Urinary bladder (tissue), 4 donors: Measurements from ENCODE around the gene CCDC88A. TPM values are rescaled to one million over a fixed set of nuclear protein-coding genes. Genes with fewer than 3 reads are reported as not detected.

ENCODE experiments used
- DNase-seq: peaks from one replicate; pipeline ENCODE4 v3.0.0-alpha.2; 2015; ENCODE audit errors: extremely low spot score
- H3K27ac ChIP-seq: one replicate; pipeline ENCODE4 v1.5.1; 2013; ENCODE audit warnings: low read depth, mild to moderate bottlenecking, moderate library complexity
- H3K36me3 ChIP-seq: one replicate; pipeline ENCODE4 v1.6.1; 2013; ENCODE audit warnings: mild to moderate bottlenecking, moderate library complexity; ENCODE audit not compliant: insufficient read depth
- H3K4me1 ChIP-seq: one replicate; pipeline ENCODE4 v1.6.1; 2013; ENCODE audit warnings: mild to moderate bottlenecking, moderate library complexity; ENCODE audit not compliant: insufficient read depth
- H3K4me3 ChIP-seq: one replicate; pipeline ENCODE4 v1.5.1; 2013; ENCODE audit warnings: low read depth, low read length
- WGBS: extraction: QIAGEN DNeasy Blood & Tissue Kit; methylation state at CpG from one replicate; pipeline ENCODE4 v1.1.7; 2013; 5-methylcytosine and 5-hydroxymethylcytosine counted together
- polyA plus RNA-seq: library from polyadenylated mRNA; stranded (reverse); fragments of 200-250 nt; gene quantifications from one replicate; pipeline ENCODE4 v1.2.3, GENCODE V29; 2013
- total RNA-seq: library from RNA; depleted of rRNA; stranded (reverse); fragments of >200 nt; gene quantifications from one replicate; pipeline ENCODE4 v1.2.3, GENCODE V29; 2014
- donor health status: healthy with polysubstance abuse.
- donor health status: healthy.

Gene CCDC88A
- total and polyA plus RNA-seq, 2 donors = 12.0 to 210 TPM

- WGBS = 78% methylated on average over 8 of the region's 8 CpGs
- no peak for DNase-seq
- no peak overlapping the region for H3K27ac ChIP-seq
- H3K36me3 ChIP-seq = no peaks in the 10 kb centered on the region
- H3K4me1 ChIP-seq = no peaks in the 10 kb centered on the region
- no peak overlapping the region for H3K4me3 ChIP-seq
Observed at GRCh38 chr2:55438391-55439100, 18.9 kb upstream of the CCDC88A start.

DNA sequence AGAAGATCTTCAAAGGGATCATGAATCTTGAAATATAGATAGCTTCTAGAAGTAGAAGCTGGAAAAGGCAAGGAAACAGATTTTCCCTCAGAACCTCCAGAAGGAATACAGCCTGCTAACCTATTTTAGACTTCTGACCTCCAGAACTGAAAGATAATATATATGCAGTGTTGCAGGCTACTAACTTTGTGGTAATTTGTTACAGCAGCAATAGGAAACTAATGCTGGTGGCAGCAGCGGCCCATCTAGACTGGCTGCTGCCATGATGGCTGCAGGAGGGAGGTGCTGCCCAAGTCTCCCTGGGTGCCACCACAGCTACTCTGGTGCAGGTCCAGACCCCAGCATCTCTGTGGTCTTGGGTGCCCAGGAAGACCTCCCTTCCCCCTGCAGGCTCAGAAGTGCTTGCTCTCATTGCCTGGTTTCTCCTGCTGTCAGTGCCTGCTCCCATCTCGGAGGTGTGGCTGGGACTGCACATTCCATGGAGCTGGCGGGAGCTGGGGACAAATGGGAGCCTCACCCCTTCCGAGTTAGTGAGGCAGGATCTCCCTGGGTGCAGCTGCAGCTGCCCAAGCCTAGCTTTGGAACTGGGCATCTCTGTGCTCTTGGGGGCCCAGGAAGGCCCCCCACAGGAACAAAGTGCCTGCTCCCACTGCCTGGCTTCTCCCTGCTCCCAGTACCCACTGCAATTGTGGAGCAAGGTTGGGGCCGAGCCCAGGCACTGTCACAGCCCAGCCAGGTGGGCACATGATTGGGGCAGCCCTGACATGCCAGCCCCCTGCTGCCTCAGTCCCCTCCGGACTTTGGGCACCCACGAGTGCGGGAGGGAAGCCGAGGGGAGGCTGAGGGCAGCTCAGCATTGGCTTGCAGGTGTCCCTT lies 18.1 kb upstream of the CCDC88A start:
- 91% methylated on average over 9 of the region's 9 CpGs for WGBS
- Histone ChIP-seq H3K27ac (no peak overlapping the region), H3K4me1 (no peaks in the 10 kb centered on the region), H3K4me3 (no peak overlapping the region), H3K36me3 (no peaks in the 10 kb centered on the region)
- DNase-seq = no peak

- WGBS = 50% methylated on average over 3 of the region's 3 CpGs
- no peak overlapping the region for H3K4me3 ChIP-seq
- H3K4me1 ChIP-seq = no peaks in the 10 kb centered on the region
- DNase-seq = no peak
- no peak overlapping the region for H3K27ac ChIP-seq
- no peaks in the 10 kb centered on the region for H3K36me3 ChIP-seq
Observed at GRCh38 chr2:55431982-55432627, 12.4 kb upstream of the CCDC88A start.

- WGBS = 47% methylated on average over 3 of the region's 3 CpGs
- no peaks in the 10 kb centered on the region for H3K4me1 ChIP-seq
- no peak overlapping the region for H3K4me3 ChIP-seq
- H3K27ac ChIP-seq = no peak overlapping the region
- no peaks in the 10 kb centered on the region for H3K36me3 ChIP-seq
- no peak for DNase-seq
Observed at GRCh38 chr2:55430211-55430975, 10.7 kb upstream of the CCDC88A start.

- H3K4me3 ChIP-seq = no peak overlapping the region
- whole genome bisulfite sequencing = 93% methylated on average over 3 of the region's 3 CpGs
Observed at GRCh38 chr2:55428258-55428657, 8.6 kb upstream of the CCDC88A start.

DNA sequence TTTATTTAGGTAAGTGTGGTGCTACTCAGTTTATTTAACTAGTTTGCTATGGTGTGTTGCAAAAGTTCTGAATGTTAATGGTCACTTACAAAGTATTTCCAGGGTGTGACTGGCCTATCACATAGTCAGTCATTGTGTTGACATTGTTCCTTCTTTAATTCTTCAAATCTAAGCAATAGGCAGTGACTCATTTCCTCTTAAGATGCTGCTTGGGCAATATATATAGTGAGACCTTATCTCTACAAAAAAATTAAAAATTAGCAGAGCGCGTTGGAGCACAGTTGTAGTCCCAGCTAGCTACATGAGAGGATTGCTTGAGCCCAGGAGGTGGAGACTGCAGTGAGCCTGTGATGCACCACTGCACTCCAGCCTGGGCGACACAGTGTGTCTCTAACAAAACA lies 5.8 kb upstream of the CCDC88A start:
- H3K27ac ChIP-seq = no peak overlapping the region
- WGBS = 56% methylated on average over 3 of the region's 3 CpGs

More at GRCh38 chr2:55428258-55428657, 8.6 kb upstream of the CCDC88A start:
- no peak overlapping the region for H3K27ac ChIP-seq
- H3K36me3 ChIP-seq = no peaks in the 10 kb centered on the region
- H3K4me1 ChIP-seq = no peaks in the 10 kb centered on the region
- DNase-seq = no peak

DNA sequence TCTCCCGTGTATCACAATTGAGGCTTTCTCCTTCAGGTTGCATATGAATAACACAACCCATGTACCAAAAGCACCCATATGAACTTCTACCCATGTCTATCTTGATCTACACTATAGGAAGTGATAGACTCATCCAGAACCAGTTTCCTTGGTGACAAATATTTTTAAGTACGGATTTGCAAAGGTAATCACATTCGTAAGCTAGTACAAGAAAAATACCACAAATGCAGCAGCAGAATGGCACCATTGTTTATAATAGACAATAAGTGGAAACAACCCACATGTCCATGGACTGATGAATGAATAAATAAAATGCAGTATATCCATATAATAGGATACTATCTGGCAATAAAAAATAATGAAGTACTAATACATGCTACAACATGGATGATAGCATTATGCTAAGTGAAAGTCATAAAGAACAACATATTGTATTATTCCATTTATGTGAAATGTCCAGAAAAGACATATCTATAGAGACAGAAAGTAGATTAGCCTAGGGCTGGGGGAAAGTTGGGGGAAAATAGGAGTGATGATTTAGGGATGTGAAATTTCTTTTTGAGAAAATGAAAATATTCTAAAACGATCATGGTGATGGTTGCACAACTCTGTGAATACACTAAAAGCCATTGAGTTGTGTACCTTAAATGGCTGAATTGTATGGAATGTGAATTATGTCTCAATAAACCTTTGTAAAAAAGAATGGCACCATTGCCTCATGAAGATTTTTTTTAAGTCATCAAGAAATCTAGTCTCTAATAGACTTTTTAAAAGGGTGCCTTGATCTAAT lies 3.4 kb upstream of the CCDC88A start:
- DNase-seq = no peak
- 70% methylated on average over 4 of the region's 4 CpGs for WGBS
- Histone ChIP-seq H3K4me1 (no peaks in the 10 kb centered on the region), H3K4me3 (no peak overlapping the region), H3K36me3 (no peaks in the 10 kb centered on the region), H3K27ac (no peak overlapping the region)

More for the DNA sequence above, 5.8 kb upstream of the CCDC88A start:
- no peaks in the 10 kb centered on the region for H3K4me1 ChIP-seq
- no peak overlapping the region for H3K4me3 ChIP-seq
- no peak for DNase-seq
- no peaks in the 10 kb centered on the region for H3K36me3 ChIP-seq

- H3K4me1 ChIP-seq = no peaks in the 10 kb centered on the region
- WGBS = 96% methylated on average over 5 of the region's 5 CpGs
- DNase-seq = no peak
- no peak overlapping the region for H3K27ac ChIP-seq
- H3K36me3 ChIP-seq = no peaks in the 10 kb centered on the region
- H3K4me3 ChIP-seq = no peak overlapping the region
Observed at GRCh38 chr2:55421326-55421725, 1.7 kb upstream of the CCDC88A start.

- H3K4me3 ChIP-seq = no peak overlapping the region
- H3K36me3 ChIP-seq = no peaks in the 10 kb centered on the region
- DNase-seq = no peak
- no peak overlapping the region for H3K27ac ChIP-seq
- WGBS = 55% methylated on average over 6 of the region's 6 CpGs
- H3K4me1 ChIP-seq = no peaks in the 10 kb centered on the region
Observed at GRCh38 chr2:55420871-55421270, 1.2 kb upstream of the CCDC88A start.

- Histone ChIP-seq H3K27ac (no peak overlapping the region), H3K4me3 (peak overlapping the region; percentile 65), H3K4me1 (no peaks in the 10 kb centered on the region), H3K36me3 (no peaks in the 10 kb centered on the region)
- DNase-seq = no peak
- WGBS = under 1% methylated on average over 3 of the region's 3 CpGs
Observed at GRCh38 chr2:55420439-55420725, 726 bp upstream of the CCDC88A start.

DNA sequence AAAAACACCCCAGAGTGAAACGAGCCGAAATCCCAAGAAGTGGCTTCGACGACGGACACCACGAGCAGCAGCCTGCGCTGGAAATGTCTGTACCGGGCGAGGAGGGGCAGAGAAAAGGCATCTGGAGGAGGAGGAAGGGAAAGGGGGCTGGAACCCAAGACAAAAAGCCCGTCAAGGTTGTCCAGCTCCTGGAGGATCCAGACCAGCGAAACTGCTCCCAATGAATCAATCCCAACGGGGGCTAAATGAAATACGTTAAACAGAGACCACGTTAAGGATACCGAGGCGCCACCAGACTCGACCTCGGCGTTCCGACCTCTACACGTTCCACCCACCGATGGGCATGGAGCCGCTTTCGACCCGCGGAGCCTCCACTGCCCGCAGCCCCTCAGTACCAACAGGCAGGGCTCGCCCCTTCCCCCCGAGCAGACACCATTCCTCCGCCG lies 400 bp downstream of the CCDC88A start:
- Histone ChIP-seq H3K27ac (peak overlapping the region; percentile 53), H3K4me1 (no peaks in the 10 kb centered on the region), H3K4me3 (peak overlapping the region; percentile 65), H3K36me3 (no peaks in the 10 kb centered on the region)
- under 1% methylated on average over 31 of the region's 31 CpGs for WGBS
- no peak for DNase-seq

GRCh38 chr2:55418512-55419232 lies 984 bp downstream of the CCDC88A start:
- Histone ChIP-seq H3K4me1 (no peaks in the 10 kb centered on the region), H3K36me3 (no peaks in the 10 kb centered on the region), H3K4me3 (peak overlapping the region; percentile 65), H3K27ac (no peak overlapping the region)
- 1% methylated on average over 11 of the region's 11 CpGs for WGBS
- no peak for DNase-seq
